ENCODE data around the gene DOLPP1. TPM values are rescaled to one million over a fixed set of nuclear protein-coding genes. Genes with fewer than 3 reads are reported as not detected.
A peak's percentile ranks its signal among the peaks of the same experiment; 100 is the strongest.
"Not testable (repeated sequence)": the region's sequence is repeated elsewhere in the genome, so short reads cannot be mapped to it uniquely, and the experiment has no call there.

The DOLPP1 gene
- total and polyA plus RNA-seq, 10 donors = 4.8 to 10.1 (median 8.4) TPM

GRCh38 chr9:129124506-129125069 is 43.7 kb downstream of the DOLPP1 start:
- Histone ChIP-seq H3K27ac (no peak overlapping the region), H3K36me3 (peaks cover 4 to 98% (median 64%) of the 10 kb centered on the region in 6 donors), H3K9me3 (no peaks in the 10 kb centered on the region), H3K4me1 (peaks cover 0 to 14% (median 5%) of the 10 kb centered on the region in 6 donors), H3K4me3 (no peak overlapping the region), H3K27me3 (replicated peaks in 1 of 7) (no peaks in the 10 kb centered on the region)
- 84 to 96% (median 90%) methylated on average over 3 of the region's 3 CpGs for WGBS, 5 donors
- DNase-seq = no peak
- intact Hi-C loops (cut with DNase I; ENCODE audit: low total_unique reads) = no loop called here
- no peak for TF ChIP-seq POLR2A (IDR thresholded peaks at IDR 0.05)

GRCh38 chr9:129125478-129125877 is 44.6 kb downstream of the DOLPP1 start:
- TF ChIP-seq POLR2AphosphoS5 (IDR thresholded peaks at IDR 0.05) = no peak
- TF ChIP-seq POLR2A (IDR thresholded peaks at IDR 0.05) = no peak
- TF ChIP-seq CTCF (IDR thresholded peaks at IDR 0.05 in 8 of 11, conservative IDR thresholded peaks at IDR 0.05 in 3 of 11) = no peak
- H3K4me3 ChIP-seq = no peak overlapping the region
- WGBS, 5 donors = 81 to 93% (median 87%) methylated on average over 8 of the region's 8 CpGs
- no peaks in the 10 kb centered on the region for H3K27me3 ChIP-seq (replicated peaks in 1 of 7)
- peaks cover 0 to 14% (median 5%) of the 10 kb centered on the region in 6 donors for H3K4me1 ChIP-seq
- peaks cover 4 to 100% (median 67%) of the 10 kb centered on the region in 6 donors for H3K36me3 ChIP-seq
- no peak overlapping the region for H3K27ac ChIP-seq
- DNase-seq = no peak
- H3K9me3 ChIP-seq = no peaks in the 10 kb centered on the region
- intact Hi-C loops (cut with DNase I; ENCODE audit: low total_unique reads) = no loop called here

GRCh38 chr9:129126749-129127618 is 46.1 kb downstream of the DOLPP1 start:
- intact Hi-C loops (cut with DNase I; ENCODE audit: low total_unique reads) = no loop called here
- no peaks in the 10 kb centered on the region for H3K27me3 ChIP-seq (replicated peaks in 1 of 7)
- peaks cover 0 to 98% (median 58%) of the 10 kb centered on the region in 6 donors for H3K36me3 ChIP-seq
- no peak for DNase-seq
- WGBS, 5 donors = 56 to 77% (median 67%) methylated on average over 10 of the region's 10 CpGs
- peak overlapping the region in 2 of 8 donors; percentile 6 to 38 for H3K27ac ChIP-seq
- H3K9me3 ChIP-seq = no peaks in the 10 kb centered on the region
- H3K4me3 ChIP-seq = no peak overlapping the region
- peaks cover 0 to 22% (median 12%) of the 10 kb centered on the region in 6 donors for H3K4me1 ChIP-seq
- TF ChIP-seq POLR2AphosphoS5 (IDR thresholded peaks at IDR 0.05) (no peak), CTCF (IDR thresholded peaks at IDR 0.05 in 8 of 11, conservative IDR thresholded peaks at IDR 0.05 in 3 of 11) (no peak), POLR2A (IDR thresholded peaks at IDR 0.05) (no peak)

GRCh38 chr9:129128689-129129088 is 47.8 kb downstream of the DOLPP1 start:
- TF ChIP-seq POLR2A (IDR thresholded peaks at IDR 0.05) (no peak), CTCF (IDR thresholded peaks at IDR 0.05 in 8 of 11, conservative IDR thresholded peaks at IDR 0.05 in 3 of 11) (no peak), POLR2AphosphoS5 (IDR thresholded peaks at IDR 0.05) (no peak)
- peaks cover 0 to 24% (median 14%) of the 10 kb centered on the region in 6 donors for H3K4me1 ChIP-seq
- DNase-seq = no peak
- H3K27ac ChIP-seq = no peak overlapping the region
- 91 to 97% (median 95%) methylated on average over 5 of the region's 5 CpGs for WGBS, 5 donors
- no peaks in the 10 kb centered on the region for H3K9me3 ChIP-seq
- no peak overlapping the region for H3K4me3 ChIP-seq
- peaks cover 0 to 98% (median 51%) of the 10 kb centered on the region in 6 donors for H3K36me3 ChIP-seq
- H3K27me3 ChIP-seq (replicated peaks in 1 of 7) = no peaks in the 10 kb centered on the region
- intact Hi-C loops (cut with DNase I; ENCODE audit: low total_unique reads) = no loop called here

- intact Hi-C loops (cut with DNase I; ENCODE audit: low total_unique reads) = loop anchor here (5.0 kb wide), 1 partner anchor 652 kb away; no protein-coding TSS in a partner anchor
- H3K4me3 ChIP-seq; DNase-seq; H3K27ac ChIP-seq; H3K27me3 ChIP-seq (replicated peaks in 1 of 7); H3K9me3 ChIP-seq: not testable (repeated sequence)
- H3K4me1 ChIP-seq = peaks cover 0 to 24% (median 14%) of the 10 kb centered on the region in 6 donors
- peaks cover 0 to 98% (median 42%) of the 10 kb centered on the region in 6 donors for H3K36me3 ChIP-seq
- WGBS, 5 donors = 85 to 94% (median 88%) methylated on average over 7 of the region's 7 CpGs
These were observed 49.4 kb downstream of the DOLPP1 start for GRCh38 chr9:129130271-129130670.
